GM19455 (cell line): ENCODE data around the gene GSTM1.

Source experiments
- ATAC-seq: cut with Tn5 transposase; IDR thresholded peaks from one replicate; pipeline ENCODE4 v1.9.1; 2021; ENCODE audit not compliant: unreplicated experiment

GSTM1 gene

DNA sequence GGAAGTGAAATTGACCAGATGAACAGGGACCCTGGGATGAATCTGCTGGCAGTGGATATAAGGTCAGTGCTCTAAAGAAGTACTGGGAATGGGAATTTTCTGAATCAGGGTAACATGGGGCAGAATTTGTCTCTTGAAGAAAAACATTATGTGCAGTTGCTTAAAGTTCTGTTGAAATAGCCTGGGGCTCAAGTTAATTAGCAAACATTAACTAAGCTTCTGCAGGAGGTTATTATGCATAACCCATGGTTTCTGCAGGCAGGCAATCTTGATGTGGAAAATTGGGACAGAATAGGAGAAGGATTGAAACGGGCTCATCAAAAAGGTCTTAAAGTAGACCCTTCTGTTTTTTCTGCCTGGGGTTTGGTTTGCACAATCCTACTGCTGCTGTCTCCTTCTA lies 38.4 kb downstream of the GSTM1 start:
- ATAC-seq = no peak

DNA sequence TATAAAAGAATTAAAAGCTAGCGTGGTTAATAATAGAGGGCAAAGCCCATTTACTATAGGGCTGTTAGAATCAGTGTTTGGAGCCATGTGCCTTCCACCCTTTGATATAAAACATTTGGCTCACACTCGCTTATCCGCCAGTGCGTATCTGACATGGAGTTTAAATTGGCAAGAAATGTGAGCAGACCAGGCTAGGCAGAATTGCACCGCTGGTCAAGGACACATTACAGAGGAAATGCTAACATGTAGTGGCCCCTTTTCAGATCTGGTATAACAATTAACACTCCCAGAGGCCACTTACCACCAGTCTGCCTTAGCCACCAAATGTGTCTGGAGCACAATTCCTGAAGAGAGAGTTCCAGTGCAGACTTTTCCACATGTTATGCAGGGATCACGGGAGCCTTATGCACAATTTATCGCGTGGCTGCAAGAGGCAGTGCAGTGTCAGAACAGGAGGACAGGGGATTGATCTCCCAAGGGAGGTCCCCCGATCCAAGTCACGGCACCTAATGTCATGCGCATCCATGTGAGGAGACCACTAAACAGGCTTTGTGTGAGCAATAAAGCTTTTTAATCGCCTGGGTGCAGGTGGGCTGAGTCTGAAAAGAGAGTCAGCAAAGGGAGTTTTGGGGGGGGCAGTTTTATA lies 39.2 kb downstream of the GSTM1 start:
- no peak for ATAC-seq

GRCh38 chr1:109728870-109729269 lies 41.3 kb downstream of the GSTM1 start:
- ATAC-seq = no peak

DNA sequence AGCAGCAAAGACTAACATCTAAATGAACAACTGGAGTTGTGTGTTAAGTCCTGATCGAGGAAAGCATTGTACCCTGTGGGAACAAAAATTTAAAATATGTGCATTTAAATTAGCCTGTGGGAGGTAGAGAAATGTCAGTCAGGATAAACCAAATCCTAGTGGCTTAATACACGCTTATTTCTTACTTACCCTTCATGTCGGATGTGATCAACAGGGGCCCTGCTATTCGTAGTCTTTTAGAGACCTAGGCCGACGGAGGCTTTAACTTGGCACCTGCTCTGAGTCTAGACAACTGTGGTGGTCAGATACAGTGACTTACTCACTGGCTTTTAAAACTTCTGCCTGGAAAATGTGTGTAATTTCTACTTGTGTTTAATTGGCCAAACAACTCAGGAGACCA lies 43.0 kb downstream of the GSTM1 start:
- ATAC-seq = no peak

GRCh38 chr1:109732390-109732881 lies 44.8 kb downstream of the GSTM1 start:
- ATAC-seq = no peak

- no peak for ATAC-seq
Observed at GRCh38 chr1:109733236-109733870, 45.7 kb downstream of the GSTM1 start.

GRCh38 chr1:109739738-109740614 lies 52.4 kb downstream of the GSTM1 start:
- ATAC-seq = peak; percentile 92

GRCh38 chr1:109740615-109741373 lies 53.2 kb downstream of the GSTM1 start, which contains the start of gene GSTM3:
Gene GSTM3 (minus strand): TSS chr1:109741038. CDS start chr1:109740287, 751 bp downstream.
- no peak for ATAC-seq
